HG02798 (cell line): Measurements from ENCODE around the gene PRDM15.
"Not testable (repeated sequence)": the region's sequence is repeated elsewhere in the genome, so short reads cannot be mapped to it uniquely, and the experiment has no call there.

ENCODE experiments used
- ATAC-seq: cut with Tn5 transposase; IDR thresholded peaks from one replicate; pipeline ENCODE4 v1.9.1; 2021; ENCODE audit warnings: mild to moderate bottlenecking; ENCODE audit not compliant: unreplicated experiment, poor library complexity

Gene PRDM15

GRCh38 chr21:41795726-41796125, 83.4 kb downstream of the PRDM15 start:
- no peak for ATAC-seq

- no peak for ATAC-seq
Observed at GRCh38 chr21:41794600-41794999, 84.5 kb downstream of the PRDM15 start.

GRCh38 chr21:41792711-41793110, 86.4 kb downstream of the PRDM15 start:
- ATAC-seq, result no peak

GRCh38 chr21:41786509-41786987, 92.6 kb downstream of the PRDM15 start:
- ATAC-seq, result no peak

GRCh38 chr21:41785262-41785661, 93.9 kb downstream of the PRDM15 start:
- not testable (repeated sequence) for ATAC-seq

- no peak for ATAC-seq
Observed at GRCh38 chr21:41784456-41785102, 94.6 kb downstream of the PRDM15 start.

GRCh38 chr21:41783476-41784180, 95.5 kb downstream of the PRDM15 start:
- ATAC-seq, result no peak

GRCh38 chr21:41781050-41781410, 98.1 kb downstream of the PRDM15 start:
- no peak for ATAC-seq

- no peak for ATAC-seq
Observed at GRCh38 chr21:41780337-41781049, 98.7 kb downstream of the PRDM15 start.

GRCh38 chr21:41779659-41780058, 99.5 kb downstream of the PRDM15 start:
- ATAC-seq, result no peak

GRCh38 chr21:41778930-41779600, 100.1 kb downstream of the PRDM15 start:
- ATAC-seq, result no peak

GRCh38 chr21:41777951-41778815, 101.0 kb downstream of the PRDM15 start:
- no peak for ATAC-seq

- ATAC-seq, result no peak
Observed at GRCh38 chr21:41776778-41777177, 102.4 kb downstream of the PRDM15 start.

GRCh38 chr21:41775149-41775472, 104.0 kb downstream of the PRDM15 start:
- ATAC-seq, result no peak

- ATAC-seq, result no peak
Observed at GRCh38 chr21:41774467-41775148, 104.5 kb downstream of the PRDM15 start.

GRCh38 chr21:41772351-41773080, 106.6 kb downstream of the PRDM15 start:
- no peak for ATAC-seq

- ATAC-seq, result no peak
Observed at GRCh38 chr21:41771625-41771945, 107.6 kb downstream of the PRDM15 start.

- ATAC-seq, result no peak
Observed at GRCh38 chr21:41770901-41771624, 108.1 kb downstream of the PRDM15 start.
